H9 (cell line): ENCODE data around the gene SYT2. TPM values are rescaled to one million over a fixed set of nuclear protein-coding genes. Genes with fewer than 3 reads are reported as not detected.

Experiments used
- DNase-seq: peaks from one replicate; pipeline ENCODE4 v3.0.0-alpha.2; 2017
- H2AFZ ChIP-seq: one replicate; pipeline ENCODE4 v1.6.1; 2013; ENCODE audit warnings: mild to moderate bottlenecking, low read length, control low read depth, moderate library complexity
- H2AK5ac ChIP-seq: 2 replicates; pipeline ENCODE4 v1.6.1; 2013; ENCODE audit warnings: low read length, control low read depth, mixed read lengths; ENCODE audit not compliant: insufficient read length
- H2BK120ac ChIP-seq: one replicate; pipeline ENCODE4 v1.6.1; 2013; ENCODE audit warnings: low read depth, mild to moderate bottlenecking, low read length, control low read depth, inconsistent platforms; ENCODE audit not compliant: poor library complexity, severe bottlenecking
- H2BK12ac ChIP-seq: 2 replicates; pipeline ENCODE4 v1.6.1; 2013; ENCODE audit warnings: low read length, control low read depth, mixed read lengths, low read depth; ENCODE audit not compliant: insufficient read length
- H2BK15ac ChIP-seq: 2 replicates; pipeline ENCODE4 v1.6.1; 2013; ENCODE audit warnings: low read depth, low read length, control low read depth
- H2BK20ac ChIP-seq: one replicate; pipeline ENCODE4 v1.6.1; 2013; ENCODE audit warnings: low read depth, mild to moderate bottlenecking, low read length, control low read depth, inconsistent platforms; ENCODE audit not compliant: poor library complexity, severe bottlenecking
- H2BK5ac ChIP-seq: 2 replicates; pipeline ENCODE4 v1.6.1; 2013; ENCODE audit warnings: low read length, control low read depth, mixed read lengths; ENCODE audit not compliant: insufficient read length
- H3K14ac ChIP-seq: 2 replicates; pipeline ENCODE4 v1.6.1; 2013; ENCODE audit warnings: low read length, control low read depth; ENCODE audit not compliant: insufficient read depth
- H3K18ac ChIP-seq: 2 replicates; pipeline ENCODE4 v1.6.1; 2013; ENCODE audit warnings: low read depth, mild to moderate bottlenecking, mixed read lengths, low read length, control low read depth; ENCODE audit not compliant: insufficient read length
- H3K23ac ChIP-seq: 2 replicates; pipeline ENCODE4 v1.6.1; 2013; ENCODE audit warnings: low read length, control low read depth, mixed read lengths, low read depth; ENCODE audit not compliant: insufficient read length
- H3K23me2 ChIP-seq: 2 replicates; pipeline ENCODE4 v1.6.1; 2013; ENCODE audit warnings: low read depth, mild to moderate bottlenecking, mixed read lengths, low read length, control low read depth; ENCODE audit not compliant: insufficient read length, poor library complexity, severe bottlenecking
- H3K27ac ChIP-seq: 2 replicates; pipeline ENCODE4 v1.5.1; 2013; ENCODE audit warnings: low read length, control low read depth, mixed read lengths, low read depth; ENCODE audit not compliant: insufficient read length
- H3K27me3 ChIP-seq: 2 replicates; pipeline ENCODE4 v1.6.1; 2013; ENCODE audit warnings: low read length, control low read depth, inconsistent platforms; ENCODE audit not compliant: insufficient read depth
- H3K4ac ChIP-seq: 2 replicates; pipeline ENCODE4 v1.6.1; 2013; ENCODE audit warnings: low read depth, mild to moderate bottlenecking, control low read depth, inconsistent platforms, low read length, moderate library complexity
- H3K4me1 ChIP-seq: 2 replicates; pipeline ENCODE4 v1.6.1; 2013; ENCODE audit warnings: low read length, control low read depth, inconsistent platforms; ENCODE audit not compliant: insufficient read depth
- H3K4me2 ChIP-seq: 2 replicates; pipeline ENCODE4 v1.6.1; 2013; ENCODE audit warnings: low read length, control low read depth, mixed read lengths; ENCODE audit not compliant: insufficient read length, insufficient read depth
- H3K56ac ChIP-seq: 2 replicates; pipeline ENCODE4 v1.6.1; 2013; ENCODE audit warnings: low read depth, mild to moderate bottlenecking, mixed read lengths, low read length, control low read depth; ENCODE audit not compliant: insufficient read length
- H3K79me1 ChIP-seq: 2 replicates; pipeline ENCODE4 v1.6.1; 2013; ENCODE audit warnings: low read depth, mild to moderate bottlenecking, moderate library complexity, low read length, control low read depth, inconsistent platforms; ENCODE audit not compliant: insufficient read depth, poor library complexity, severe bottlenecking
- H3K79me2 ChIP-seq: 2 replicates; pipeline ENCODE4 v1.6.1; 2013; ENCODE audit warnings: low read length, control low read depth, inconsistent platforms; ENCODE audit not compliant: insufficient read depth
- H3K9ac ChIP-seq: 2 replicates; pipeline ENCODE4 v1.6.1; 2013; ENCODE audit warnings: low read length, control low read depth, mixed read lengths; ENCODE audit not compliant: insufficient read length; ENCODE audit errors: extremely low read depth
- H3K9me3 ChIP-seq: one replicate; pipeline ENCODE4 v1.6.1; 2013; ENCODE audit warnings: low read depth, low read length, inconsistent platforms; ENCODE audit not compliant: control insufficient read depth
- H3T11ph ChIP-seq: one replicate; pipeline ENCODE4 v1.6.1; 2013; ENCODE audit warnings: mild to moderate bottlenecking, low read length, control low read depth, inconsistent platforms
- H4K20me1 ChIP-seq: one replicate; pipeline ENCODE4 v1.6.1; 2013; ENCODE audit not compliant: control insufficient read depth, insufficient read length, insufficient read depth
- H4K5ac ChIP-seq: 2 replicates; pipeline ENCODE4 v1.6.1; 2013; ENCODE audit warnings: low read depth, mild to moderate bottlenecking, mixed read lengths, low read length, control low read depth; ENCODE audit not compliant: insufficient read length
- H4K8ac ChIP-seq: replicated peaks from 2 replicates; pipeline ENCODE4 v1.6.1; 2013; ENCODE audit warnings: low read length, control low read depth, mixed read lengths, low read depth; ENCODE audit not compliant: insufficient read length
- H4K91ac ChIP-seq: 2 replicates; pipeline ENCODE4 v1.6.1; 2013; ENCODE audit warnings: low read depth, mild to moderate bottlenecking, moderate library complexity, mixed read lengths, low read length, control low read depth; ENCODE audit not compliant: insufficient read length
- H3K27ac Mint-ChIP-seq, 3 experiments: 2 replicates in 2 of 3; 3 replicates in 1 of 3; pipeline ENCODE4 v1.8.0; 2020 to 2021; ENCODE audit warnings: mixed read lengths in 3 of 3, mild to moderate bottlenecking in 1 of 3, moderate library complexity in 1 of 3
- H3K27me3 Mint-ChIP-seq: 2 replicates; pipeline ENCODE4 v1.8.0; 2021; ENCODE audit warnings: low read depth, mild to moderate bottlenecking, moderate library complexity, mixed read lengths
- H3K36me3 Mint-ChIP-seq, 3 experiments: 2 replicates in 2 of 3; 3 replicates in 1 of 3; pipeline ENCODE4 v1.8.0; 2020 to 2021; ENCODE audit warnings: low read depth in 3 of 3, mixed read lengths in 3 of 3; ENCODE audit not compliant: insufficient read depth in 1 of 3
- H3K4me1 Mint-ChIP-seq, 2 experiments: 2 replicates each; pipeline ENCODE4 v1.8.0; 2020; ENCODE audit warnings: mixed read lengths in 2 of 2
- H3K4me3 Mint-ChIP-seq, 2 experiments: 2 replicates in 1 of 2; 3 replicates in 1 of 2; pipeline ENCODE4 v1.8.0; 2020 to 2021; ENCODE audit warnings: mild to moderate bottlenecking in 2 of 2, mixed read lengths in 2 of 2, moderate library complexity in 1 of 2
- H3K9me3 Mint-ChIP-seq, 2 experiments: 2 replicates in 1 of 2; 3 replicates in 1 of 2; pipeline ENCODE4 v1.8.0; 2020; ENCODE audit warnings: mild to moderate bottlenecking in 2 of 2, mixed read lengths in 2 of 2, moderate library complexity in 1 of 2
- WGBS: extraction: QIAGEN DNeasy Blood & Tissue Kit; methylation state at CpG from one replicate; pipeline ENCODE4 v1.1.7; 2013; ENCODE audit warnings: missing lambda C conversion rate, low lambda C conversion rate, mixed read lengths; ENCODE audit not compliant: insufficient read length; ENCODE audit errors: extremely low coverage; 5-methylcytosine and 5-hydroxymethylcytosine counted together
- total RNA-seq: library from RNA; stranded (reverse); gene quantifications from 2 replicates; pipeline ENCODE4 v1.2.1, GENCODE V29; 2021
- TF ChIP-seq, protein P1 (sequence below): fragments of 200-600 bp; sonication (generic); conservative IDR thresholded peaks from 3 replicates; pipeline ENCODE4 v1.8.0; 2021; ENCODE audit warnings: antibody characterized with exemption, mild to moderate bottlenecking

SYT2 gene
- total RNA-seq, 1 experiment from 2014 or later, result 3.3 TPM

DNA sequence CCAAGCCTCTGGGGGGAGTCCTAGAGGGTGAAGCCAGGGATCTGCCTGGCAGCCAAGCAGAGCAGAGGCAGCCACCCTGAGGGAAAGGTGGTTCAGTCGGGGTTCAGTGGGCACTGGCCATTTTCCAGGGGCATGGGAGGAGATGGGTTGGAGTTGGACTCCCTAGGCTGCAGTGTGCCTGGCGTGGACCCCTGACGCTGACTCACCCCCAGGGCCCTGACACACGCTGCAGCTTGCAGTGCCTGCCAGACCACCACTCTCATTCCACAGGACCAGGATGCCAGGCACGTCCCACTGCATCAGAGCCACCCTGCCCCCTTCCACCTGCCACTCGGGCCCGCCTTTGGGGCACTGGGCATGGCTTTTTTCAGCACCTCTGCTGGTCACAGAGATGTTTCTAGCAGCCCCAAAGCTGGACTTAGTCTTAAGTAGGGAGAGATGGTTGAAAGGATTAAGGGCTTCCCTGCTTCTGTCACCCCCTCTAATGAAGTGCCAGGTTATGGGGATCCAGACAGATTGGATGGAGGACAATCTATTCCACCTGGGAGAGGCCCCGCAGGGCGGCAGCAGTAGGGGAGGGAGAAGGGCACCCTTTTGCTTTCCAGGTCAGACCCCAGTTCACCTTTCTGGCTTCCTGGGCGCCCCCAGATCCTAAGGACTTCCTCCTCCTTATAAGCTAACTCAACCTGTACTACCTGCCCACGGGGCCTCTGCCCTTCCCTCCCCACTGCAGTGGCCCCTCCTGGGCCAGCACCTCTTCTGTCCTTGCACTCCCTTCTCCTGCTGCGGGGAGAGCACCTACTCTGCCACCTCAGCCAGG lies 1.6 kb downstream of the SYT2 start:
- peaks cover 58% of the 10 kb centered on the region for H3K27me3 Mint-ChIP-seq
- Histone ChIP-seq H3K23me2 (peaks cover 12% of the 10 kb centered on the region), H3K4me2 (peak overlapping the region; percentile 53), H3K23ac (no peak overlapping the region), H3K27ac (no peak overlapping the region), H3K79me1 (no peaks in the 10 kb centered on the region), H4K5ac (no peak overlapping the region), H3T11ph (no peak overlapping the region), H3K79me2 (no peaks in the 10 kb centered on the region), H3K9me3 (no peaks in the 10 kb centered on the region), H2BK15ac (no peak overlapping the region), H2AK5ac (no peak overlapping the region), H2BK120ac (no peak overlapping the region), H3K27me3 (no peaks in the 10 kb centered on the region; the same call in 1 of the 2 replicates), H2AFZ (no peak overlapping the region), H4K8ac (no peak overlapping the region), H4K91ac (no peak overlapping the region), H3K4ac (no peak overlapping the region), H3K4me1 (peaks cover 12% of the 10 kb centered on the region), H3K18ac (no peak overlapping the region), H4K20me1 (no peaks in the 10 kb centered on the region), H2BK12ac (no peak overlapping the region), H2BK20ac (no peak overlapping the region), H3K9ac (no peak overlapping the region), H2BK5ac (no peak overlapping the region), H3K56ac (no peak overlapping the region), H3K14ac (peak overlapping the region; percentile 55; the same call in 1 of the 2 replicates)
- no peak for DNase-seq
- H3K4me3 Mint-ChIP-seq, result peak overlapping the region; percentile 71 to 86
- no CpG with 5 or more reads among the region's 12 CpGs for WGBS
- H3K9me3 Mint-ChIP-seq, result no peaks in the 10 kb centered on the region
- TF ChIP-seq, protein P1, sequence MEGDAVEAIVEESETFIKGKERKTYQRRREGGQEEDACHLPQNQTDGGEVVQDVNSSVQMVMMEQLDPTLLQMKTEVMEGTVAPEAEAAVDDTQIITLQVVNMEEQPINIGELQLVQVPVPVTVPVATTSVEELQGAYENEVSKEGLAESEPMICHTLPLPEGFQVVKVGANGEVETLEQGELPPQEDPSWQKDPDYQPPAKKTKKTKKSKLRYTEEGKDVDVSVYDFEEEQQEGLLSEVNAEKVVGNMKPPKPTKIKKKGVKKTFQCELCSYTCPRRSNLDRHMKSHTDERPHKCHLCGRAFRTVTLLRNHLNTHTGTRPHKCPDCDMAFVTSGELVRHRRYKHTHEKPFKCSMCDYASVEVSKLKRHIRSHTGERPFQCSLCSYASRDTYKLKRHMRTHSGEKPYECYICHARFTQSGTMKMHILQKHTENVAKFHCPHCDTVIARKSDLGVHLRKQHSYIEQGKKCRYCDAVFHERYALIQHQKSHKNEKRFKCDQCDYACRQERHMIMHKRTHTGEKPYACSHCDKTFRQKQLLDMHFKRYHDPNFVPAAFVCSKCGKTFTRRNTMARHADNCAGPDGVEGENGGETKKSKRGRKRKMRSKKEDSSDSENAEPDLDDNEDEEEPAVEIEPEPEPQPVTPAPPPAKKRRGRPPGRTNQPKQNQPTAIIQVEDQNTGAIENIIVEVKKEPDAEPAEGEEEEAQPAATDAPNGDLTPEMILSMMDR, result no peak
- H3K27ac Mint-ChIP-seq, result no peak overlapping the region
- no peaks in the 10 kb centered on the region; a peak in 2 of 7 replicates for H3K36me3 Mint-ChIP-seq
- peaks cover 36 to 52% of the 10 kb centered on the region in 2 experiments for H3K4me1 Mint-ChIP-seq
